ENCODE data around the gene LRRC45. TPM values are rescaled to one million over a fixed set of nuclear protein-coding genes. Genes with fewer than 3 reads are reported as not detected.
A peak's percentile ranks its signal among the peaks of the same experiment; 100 is the strongest.

Gene LRRC45
- total RNA-seq, result 10 to 100 TPM in 1 of 2 donors, 1 to 10 TPM in 1; 6.1 to 14.2 TPM

GRCh38 chr17:82022981-82023446 lies at the start of gene LRRC45:
Gene LRRC45 (plus strand): TSS chr17:82023305. CDS start chr17:82023644, 339 bp downstream.
- DNase-seq (ENCODE audit: low spot score), result peak; percentile 100
- Histone ChIP-seq H3K36me3 (no peaks in the 10 kb centered on the region), H3K27me3 (replicated peaks; ENCODE audit: insufficient read depth) (no peaks in the 10 kb centered on the region), H3K4me1 (ENCODE audit: control insufficient read depth in 1 of 2, low read depth in 2 of 2) (peaks cover 14 to 23% of the 10 kb centered on the region in 2 donors), H3K9me3 (no peaks in the 10 kb centered on the region), H3K4me3 (peak within 1 kb of the TSS; percentile 89), H3K27ac (peak within 1 kb of the TSS; percentile 23 to 63)
- ATAC-seq (ENCODE audit: insufficient number of reproducible peaks, low FRiP score, low read depth), result peak; percentile 94
- no peak for TF ChIP-seq CTCF (IDR thresholded peaks at IDR 0.05)

GRCh38 chr17:81973432-81973831 lies 49.7 kb upstream of the LRRC45 start:
- Histone ChIP-seq H3K27me3 (replicated peaks; ENCODE audit: insufficient read depth) (no peaks in the 10 kb centered on the region), H3K9me3 (no peaks in the 10 kb centered on the region), H3K4me1 (ENCODE audit: control insufficient read depth in 1 of 2, low read depth in 2 of 2) (peaks cover 9 to 11% of the 10 kb centered on the region in 2 donors), H3K27ac (no peak overlapping the region), H3K36me3 (no peaks in the 10 kb centered on the region), H3K4me3 (no peak overlapping the region)
- no peak for DNase-seq (ENCODE audit: low spot score)
- no peak for TF ChIP-seq CTCF (IDR thresholded peaks at IDR 0.05)
- ATAC-seq (ENCODE audit: insufficient number of reproducible peaks, low FRiP score, low read depth), result no peak

GRCh38 chr17:81976332-81977210 lies 46.5 kb upstream of the LRRC45 start:
- Histone ChIP-seq H3K4me1 (ENCODE audit: control insufficient read depth in 1 of 2, low read depth in 2 of 2) (peaks cover 12 to 17% of the 10 kb centered on the region in 2 donors), H3K4me3 (peak overlapping the region; percentile 98), H3K36me3 (no peaks in the 10 kb centered on the region), H3K9me3 (no peaks in the 10 kb centered on the region), H3K27ac (peak overlapping the region in 1 of 2 donors; percentile 79), H3K27me3 (replicated peaks; ENCODE audit: insufficient read depth) (no peaks in the 10 kb centered on the region)
- DNase-seq (ENCODE audit: low spot score) (no peak), ATAC-seq (ENCODE audit: insufficient number of reproducible peaks, low FRiP score, low read depth) (peak; percentile 26)
- TF ChIP-seq CTCF (IDR thresholded peaks at IDR 0.05), result no peak

GRCh38 chr17:81977211-81977808 lies 45.8 kb upstream of the LRRC45 start, which contains the start of gene ASPSCR1:
Gene ASPSCR1 (plus strand): TSS chr17:81977629. CDS start chr17:81977647, 18 bp downstream.
- Histone ChIP-seq H3K4me1 (ENCODE audit: control insufficient read depth in 1 of 2, low read depth in 2 of 2) (peaks cover 12 to 17% of the 10 kb centered on the region in 2 donors), H3K27me3 (replicated peaks; ENCODE audit: insufficient read depth) (no peaks in the 10 kb centered on the region), H3K27ac (peak within 1 kb of the TSS; percentile 79 to 87), H3K9me3 (no peaks in the 10 kb centered on the region), H3K4me3 (peak within 1 kb of the TSS; percentile 98), H3K36me3 (no peaks in the 10 kb centered on the region)
- DNase-seq (ENCODE audit: low spot score) (peak; percentile 52), ATAC-seq (ENCODE audit: insufficient number of reproducible peaks, low FRiP score, low read depth) (peak; percentile 89)
- no peak for TF ChIP-seq CTCF (IDR thresholded peaks at IDR 0.05)
